Thyroid gland (tissue), 4 donors: ENCODE data around the gene DNMT3A. TPM values are rescaled to one million over a fixed set of nuclear protein-coding genes. Genes with fewer than 3 reads are reported as not detected.

Experiments used
- DNase-seq, 2 donors: peaks; one replicate each; pipeline ENCODE4 v3.0.0-alpha.2; 2019
- H3K27ac ChIP-seq, 3 donors: fragments of 200-600 bp; sonication (generic); 1 replicate in 2 of 3; 2 replicates in 1 of 3; pipeline ENCODE4 v1.5.1; 2016 to 2019; ENCODE audit warnings: mild to moderate bottlenecking in 1 of 3, moderate library complexity in 1 of 3
- H3K27me3 ChIP-seq: fragments of 200-600 bp; sonication (generic); one replicate; pipeline ENCODE4 v1.5.1; 2019
- H3K36me3 ChIP-seq, 2 donors: fragments of 200-600 bp; sonication (generic); one replicate each; pipeline ENCODE4 v1.5.1; 2016 to 2019
- H3K4me1 ChIP-seq, 2 donors: fragments of 200-600 bp; sonication (generic); one replicate each; pipeline ENCODE4 v1.5.1; 2017 to 2019
- H3K4me3 ChIP-seq, 3 donors: fragments of 200-600 bp; sonication (generic); replicated peaks in 1 of 3; 1 replicate in 2 of 3; 2 replicates in 1 of 3; pipeline ENCODE4 v1.5.1; 2016; ENCODE audit warnings: mild to moderate bottlenecking in 1 of 3
- H3K9me3 ChIP-seq: fragments of 200-600 bp; sonication (generic); one replicate; pipeline ENCODE4 v1.5.1; 2017
- CTCF ChIP-seq, 6 experiments: fragments of 200-600 bp in 3 of 6; fragments of 450-650 bp in 3 of 6; sonication (generic) in 3 of 6; IDR thresholded peaks; one replicate each; pipeline ENCODE4 v1.5.1; 2016 to 2019; ENCODE audit warnings: antibody characterized with exemption in 6 of 6, mild to moderate bottlenecking in 2 of 6, inconsistent platforms in 1 of 6, moderate library complexity in 1 of 6
- POLR2A ChIP-seq, 2 donors: fragments of 450-650 bp; IDR thresholded peaks; one replicate each; pipeline ENCODE4 v1.6.1; 2017; ENCODE audit warnings: antibody characterized with exemption in 2 of 2, mild to moderate bottlenecking in 2 of 2, moderate library complexity in 1 of 2
- WGBS, 2 donors: methylation state at CpG; one replicate each; pipeline ENCODE4 v1.1.5; 2017; 5-methylcytosine and 5-hydroxymethylcytosine counted together
- intact Hi-C: fragments of 100-400 bp; cut with DNase I; formaldehyde crosslinking; loops from one replicate; pipeline ENCODE4 v1.15.1; 2023
- total RNA-seq, 4 donors: library from RNA; depleted of rRNA; stranded (reverse); fragments of >200 nt; gene quantifications; one replicate each; pipeline ENCODE4 v1.2.3, GENCODE V29; 2016

DNMT3A gene
- total RNA-seq, 4 donors from 2014 or later, result 17.3 to 40.9 (median 18.8) TPM

GRCh38 chr2:25204190-25204838 lies 137.4 kb downstream of the DNMT3A start:
- intact Hi-C loops, result no loop called here

GRCh38 chr2:25202275-25202674 lies 139.4 kb downstream of the DNMT3A start:
- no peaks in the 10 kb centered on the region for H3K4me1 ChIP-seq
- H3K9me3 ChIP-seq, result no peaks in the 10 kb centered on the region
- H3K4me3 ChIP-seq, result no peak overlapping the region
- no peak overlapping the region for H3K27ac ChIP-seq
- no peak for DNase-seq
- H3K36me3 ChIP-seq, result no peaks in the 10 kb centered on the region
- 89 to 96% methylated on average over 11 of the region's 11 CpGs for WGBS, 2 donors
- H3K27me3 ChIP-seq, result no peaks in the 10 kb centered on the region
- TF ChIP-seq CTCF (IDR thresholded peaks at IDR 0.05) (no peak), POLR2A (IDR thresholded peaks at IDR 0.05) (no peak)
- intact Hi-C loops, result no loop called here

More at GRCh38 chr2:25204190-25204838, 137.4 kb downstream of the DNMT3A start:
- H3K4me3 ChIP-seq, result no peak overlapping the region
- H3K36me3 ChIP-seq, result no peaks in the 10 kb centered on the region
- H3K4me1 ChIP-seq, result no peaks in the 10 kb centered on the region
- no peak overlapping the region for H3K27ac ChIP-seq
- H3K27me3 ChIP-seq, result no peaks in the 10 kb centered on the region
- TF ChIP-seq POLR2A (IDR thresholded peaks at IDR 0.05) (no peak), CTCF (IDR thresholded peaks at IDR 0.05) (no peak)
- WGBS, 2 donors, result 33 to 40% methylated on average over 29 to 34 of the region's 59 CpGs
- H3K9me3 ChIP-seq, result no peaks in the 10 kb centered on the region
- DNase-seq, result no peak

GRCh38 chr2:25201794-25202193 lies 139.9 kb downstream of the DNMT3A start:
- TF ChIP-seq POLR2A (IDR thresholded peaks at IDR 0.05) (no peak), CTCF (IDR thresholded peaks at IDR 0.05) (no peak)
- Histone ChIP-seq H3K4me1 (no peaks in the 10 kb centered on the region), H3K27me3 (no peaks in the 10 kb centered on the region), H3K36me3 (no peaks in the 10 kb centered on the region), H3K27ac (no peak overlapping the region), H3K9me3 (no peaks in the 10 kb centered on the region), H3K4me3 (no peak overlapping the region)
- 93 to 98% methylated on average over 7 of the region's 7 CpGs for WGBS, 2 donors
- DNase-seq, result no peak
- intact Hi-C loops, result no loop called here

- no peak for TF ChIP-seq POLR2A (IDR thresholded peaks at IDR 0.05)
- TF ChIP-seq CTCF (IDR thresholded peaks at IDR 0.05), result no peak
- no peak for DNase-seq
- no peak overlapping the region for H3K27ac ChIP-seq
- no peak overlapping the region for H3K4me3 ChIP-seq
- WGBS, 2 donors, result 94 to 95% methylated on average over 6 of the region's 6 CpGs
- H3K9me3 ChIP-seq, result no peaks in the 10 kb centered on the region
- no peaks in the 10 kb centered on the region for H3K4me1 ChIP-seq
- H3K36me3 ChIP-seq, result no peaks in the 10 kb centered on the region
- H3K27me3 ChIP-seq, result no peaks in the 10 kb centered on the region
- intact Hi-C loops, result no loop called here
Observed at GRCh38 chr2:25201265-25201664, 140.5 kb downstream of the DNMT3A start.

- no peak for TF ChIP-seq CTCF (IDR thresholded peaks at IDR 0.05)
- TF ChIP-seq POLR2A (IDR thresholded peaks at IDR 0.05), result no peak
- no peaks in the 10 kb centered on the region for H3K27me3 ChIP-seq
- 79 to 81% methylated on average over 5 of the region's 5 CpGs for WGBS, 2 donors
- H3K4me3 ChIP-seq, result no peak overlapping the region
- DNase-seq, result no peak
- no peaks in the 10 kb centered on the region for H3K9me3 ChIP-seq
- intact Hi-C loops, result no loop called here
- H3K4me1 ChIP-seq, result no peaks in the 10 kb centered on the region
- no peaks in the 10 kb centered on the region for H3K36me3 ChIP-seq
- no peak overlapping the region for H3K27ac ChIP-seq
Observed at GRCh38 chr2:25198576-25198975, 143.1 kb downstream of the DNMT3A start.
